Endothelial cell of umbilical vein (primary cell): ENCODE data around the gene NFIA. TPM values are rescaled to one million over a fixed set of nuclear protein-coding genes. Genes with fewer than 3 reads are reported as not detected.
A peak's percentile ranks its signal among the peaks of the same experiment; 100 is the strongest.

ENCODE experiments used
- BruUV-seq: library from RNA; stranded (reverse); fragments of 400-500 nt; replicated peaks from 2 replicates; lab custom pipeline; 2021; lab: Mats Ljungman, UMichigan
- CTCF ChIA-PET: fragments of 300-600, 350-600 bp; sonication (Branson Sonifier 250); formaldehyde crosslinking; loops from one replicate; lab custom pipeline; 2021; ENCODE audit warnings: antibody characterized with exemption, inconsistent platforms; lab: Charles Lee
- POLR2A ChIA-PET: fragments of 300-600, 350-600 bp; sonication (Branson Sonifier 250); formaldehyde crosslinking; loops from one replicate; lab custom pipeline; 2021; ENCODE audit warnings: antibody characterized with exemption, inconsistent platforms; lab: Charles Lee
- DNase-seq: peaks from one replicate; pipeline ENCODE4 v3.0.0-alpha.2; 2011; ENCODE audit warnings: low read depth, low spot score
- FAIRE-seq: peaks from 2 replicates; lab custom pipeline; 2011; peaks lifted over from hg19 to GRCh38; lab: Jason Lieb, UNC
- H2AFZ ChIP-seq: 2 replicates; pipeline ENCODE4 v1.6.0; 2012; ENCODE audit warnings: low read depth, low read length, control low read depth, inconsistent platforms
- H3K27ac ChIP-seq: 2 replicates; pipeline ENCODE4 v1.5.1; 2011; ENCODE audit warnings: low read depth, mild to moderate bottlenecking, control low read depth, low read length, moderate library complexity; ENCODE audit not compliant: insufficient read depth
- H3K27me3 ChIP-seq, 2 experiments: 2 replicates each; pipeline versions ENCODE4 v1.6.0 to v1.6.1; 2011; ENCODE audit warnings: low read length in 2 of 2, mixed read lengths in 1 of 2; ENCODE audit not compliant: control insufficient read depth in 2 of 2, insufficient read depth in 2 of 2
- H3K36me3 ChIP-seq, 2 experiments: 2 replicates in 1 of 2; 3 replicates in 1 of 2; pipeline ENCODE4 v1.5.1; 2011; ENCODE audit warnings: low read length in 2 of 2, mild to moderate bottlenecking in 1 of 2, moderate library complexity in 1 of 2; ENCODE audit not compliant: control insufficient read depth in 2 of 2, insufficient read depth in 2 of 2; ENCODE audit errors: extremely low read depth in 1 of 2
- H3K4me1 ChIP-seq: 3 replicates; pipeline ENCODE4 v1.5.1; 2011; ENCODE audit warnings: mild to moderate bottlenecking, low read length; ENCODE audit not compliant: control insufficient read depth, insufficient read depth; ENCODE audit errors: extremely low read depth
- H3K4me2 ChIP-seq: 2 replicates; pipeline ENCODE4 v1.6.1; 2011; ENCODE audit warnings: low read length, control low read depth, mixed read lengths; ENCODE audit not compliant: insufficient read depth
- H3K4me3 ChIP-seq, 3 experiments: fragments of 200-600 bp in 1 of 3; sonication (generic), shearing (Covaris generic) in 1 of 3; replicated peaks in 1 of 3; 2 replicates each; pipeline ENCODE4 v1.5.1; 2011 to 2016; ENCODE audit warnings: control low read depth in 3 of 3, low read length in 3 of 3, mild to moderate bottlenecking in 2 of 3, inconsistent platforms in 1 of 3, low read depth in 1 of 3, moderate library complexity in 1 of 3; ENCODE audit not compliant: insufficient read depth in 1 of 3
- H3K79me2 ChIP-seq: 2 replicates; pipeline ENCODE4 v1.6.0; 2012; ENCODE audit warnings: low read length, inconsistent platforms; ENCODE audit not compliant: control insufficient read depth, insufficient read depth
- H3K9ac ChIP-seq: replicated peaks from 2 replicates; pipeline ENCODE3; 2011; ENCODE audit warnings: low read length, control low read depth; ENCODE audit not compliant: insufficient read depth; ENCODE audit errors: extremely low read depth
- H3K9me1 ChIP-seq: replicated peaks from 3 replicates; pipeline ENCODE4 v1.6.0; 2011; ENCODE audit warnings: mild to moderate bottlenecking, low read length; ENCODE audit not compliant: control insufficient read depth, insufficient read depth; ENCODE audit errors: extremely low read depth
- H3K9me3 ChIP-seq: replicated peaks from 2 replicates; pipeline ENCODE4 v1.5.1; 2012; ENCODE audit warnings: low read length, inconsistent platforms; ENCODE audit not compliant: control insufficient read depth, insufficient read depth
- H4K20me1 ChIP-seq: replicated peaks from 2 replicates; pipeline ENCODE3; 2011; ENCODE audit warnings: mild to moderate bottlenecking, low read length; ENCODE audit not compliant: control insufficient read depth, insufficient read depth; ENCODE audit errors: extremely low read depth
- CTCF ChIP-seq, 2 donors: IDR thresholded peaks; 1 replicate in 1 of 2; 2 replicates in 1 of 2; pipeline ENCODE4 v1.5.1; 2011; ENCODE audit warnings: low read length in 2 of 2, mild to moderate bottlenecking in 2 of 2, moderate library complexity in 2 of 2, control low read depth in 1 of 2, inconsistent platforms in 1 of 2, low read depth in 1 of 2; ENCODE audit not compliant: insufficient read depth in 1 of 2; ENCODE audit errors: extremely low read depth in 1 of 2
- EZH2 ChIP-seq: IDR thresholded peaks from 2 replicates; pipeline ENCODE4 v1.6.1; 2012; ENCODE audit warnings: borderline replicate concordance, low read depth, mild to moderate bottlenecking, moderate library complexity, low read length, inconsistent platforms; ENCODE audit not compliant: severe bottlenecking
- FOS ChIP-seq: IDR thresholded peaks from 2 replicates; pipeline ENCODE4 v1.6.1; 2011; ENCODE audit warnings: mild to moderate bottlenecking, low read length, moderate library complexity, borderline replicate concordance; ENCODE audit not compliant: insufficient read depth
- GATA2 ChIP-seq: IDR thresholded peaks from 2 replicates; pipeline ENCODE4 v1.7.0; 2011; ENCODE audit warnings: low read depth, mild to moderate bottlenecking, moderate library complexity, mixed read lengths, low read length; ENCODE audit not compliant: insufficient read length, insufficient read depth
- JUN ChIP-seq: IDR thresholded peaks from 2 replicates; pipeline ENCODE4 v1.6.1; 2011; ENCODE audit warnings: borderline replicate concordance, low read depth; ENCODE audit not compliant: insufficient read length, insufficient read depth
- MAX ChIP-seq: IDR thresholded peaks from 2 replicates; pipeline ENCODE4 v1.6.1; 2011; ENCODE audit not compliant: insufficient read depth, insufficient read length
- MYC ChIP-seq: IDR thresholded peaks from one replicate; pipeline ENCODE4 v1.6.1; 2011; ENCODE audit warnings: mild to moderate bottlenecking, low read depth, low read length
- POLR2A ChIP-seq: IDR thresholded peaks from 2 replicates; pipeline ENCODE4 v1.6.1; 2012; ENCODE audit warnings: low read depth, mild to moderate bottlenecking, control low read depth, low read length
- POLR2AphosphoS5 ChIP-seq: IDR thresholded peaks from 2 replicates; pipeline ENCODE4 v1.6.1; 2012; ENCODE audit warnings: low read depth, mild to moderate bottlenecking, control low read depth, low read length, moderate library complexity; ENCODE audit not compliant: insufficient read depth
- dilution Hi-C: fragments of 300-500 bp; cut with MboI; formaldehyde crosslinking; loops from one replicate; pipeline ENCODE4 v1.15.0; 2019; ENCODE audit warnings: low sequenced_read_pairs; ENCODE audit not compliant: extremely low pct_ligation_motif_present
- intact Hi-C: fragments of 100-400 bp; cut with micrococcal nuclease; formaldehyde crosslinking; loops from one replicate; pipeline ENCODE4 v1.10.0; 2022
- polyA plus RNA-seq, 4 experiments: library from polyadenylated mRNA; depleted of rRNA in 3 of 4; stranded (reverse) in 3 of 4; unstranded in 1 of 4; fragments of >200 nt; gene quantifications; 2 replicates each; pipeline versions ENCODE4 v1.2.1 to v1.2.3, GENCODE V29; 2011 to 2012; ENCODE audit warnings: missing spikeins in 1 of 4
- total RNA-seq: library from RNA; stranded (reverse); gene quantifications from 2 replicates; pipeline ENCODE4 v1.2.3, GENCODE V29; 2021

NFIA gene
- total and polyA plus RNA-seq, 2 donors (not counting 3 experiments of a cell fraction or from before 2014, with no cell fraction given) = 25.5 to 47.0 TPM

DNA sequence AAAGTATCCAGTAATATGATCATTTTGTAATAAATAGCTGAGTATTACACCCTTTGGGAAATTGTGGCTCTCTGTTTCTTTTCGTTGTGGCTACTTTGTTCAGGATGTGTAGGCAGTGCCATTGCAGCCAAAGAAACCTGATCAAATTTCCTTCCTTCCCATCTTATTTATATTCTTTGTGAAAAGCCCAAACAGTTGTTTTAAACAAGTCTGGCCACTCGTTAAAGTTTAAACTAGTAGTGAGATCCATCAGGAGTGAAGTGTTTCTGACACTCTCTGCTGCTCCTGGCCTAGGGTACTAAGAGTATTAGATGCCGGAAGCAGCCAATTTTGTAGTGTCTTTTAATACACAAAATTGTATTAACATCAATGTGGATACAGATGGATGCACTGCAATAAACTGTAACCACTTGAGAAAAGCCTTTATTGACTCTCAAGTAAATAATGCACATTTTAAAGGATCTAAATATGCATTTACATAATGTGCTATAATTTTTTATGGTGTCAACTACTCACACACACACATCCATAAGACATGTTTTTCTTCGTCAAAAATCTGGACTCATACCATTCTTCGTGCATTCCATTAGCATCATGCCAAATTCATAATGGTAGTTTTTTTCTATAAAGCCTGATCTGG lies 317.9 kb downstream of the NFIA start:
- ChIA-PET POLR2A (no interaction called here), CTCF (interaction anchor here (0.9 kb wide), 1 partner anchor 14 kb away, joined by 3 read pairs; no protein-coding TSS in a partner anchor)
- intact Hi-C loops (no loop called here), dilution Hi-C loops (no loop called here)
- Histone ChIP-seq H3K27ac (no peak overlapping the region), H4K20me1 (no peaks in the 10 kb centered on the region), H3K9me3 (no peaks in the 10 kb centered on the region), H3K4me2 (no peak overlapping the region), H3K4me1 (peaks cover 23% of the 10 kb centered on the region), H3K27me3 (no peaks in the 10 kb centered on the region), H3K4me3 (no peak overlapping the region), H3K9me1 (no peaks in the 10 kb centered on the region), H3K79me2 (no peaks in the 10 kb centered on the region), H3K9ac (no peak overlapping the region), H3K36me3 (peaks cover 0 to 2% of the 10 kb centered on the region in 2 experiments), H2AFZ (no peak overlapping the region)
- DNase-seq = peak; percentile 30
- TF ChIP-seq FOS = no peak
- no peak for TF ChIP-seq EZH2
- no peak for TF ChIP-seq JUN
- TF ChIP-seq CTCF (IDR thresholded peaks at IDR 0.05; ENCODE audit: extremely low read depth in 1 of 2, insufficient read depth in 1 of 2, low read depth in 1 of 2, low read length in 2 of 2) = no peak
- TF ChIP-seq MAX = no peak
- TF ChIP-seq MYC = no peak
- no peak for TF ChIP-seq POLR2A
- TF ChIP-seq POLR2AphosphoS5 = no peak
- TF ChIP-seq GATA2 = no peak
- FAIRE-seq = no peak
- BruUV-seq = no TSS peak
